MM.1S (cell line): ENCODE data around the gene AQP2.

Source experiments
- DNase-seq: peaks from one replicate; pipeline ENCODE4 v3.0.0-alpha.2; 2015
- H2AFZ ChIP-seq: fragments of 300-600 bp; sonication (generic); 2 replicates; pipeline ENCODE4 v1.6.0; 2016; ENCODE audit warnings: antibody characterized with exemption, low read length
- H3F3A ChIP-seq: fragments of 300-600 bp; sonication (generic); 2 replicates; pipeline ENCODE4 v1.6.1; 2016; ENCODE audit warnings: mild to moderate bottlenecking, antibody characterized with exemption, low read length, moderate library complexity, mixed read lengths; ENCODE audit not compliant: insufficient read depth
- H3K27ac ChIP-seq: fragments of 300-600 bp; sonication (generic); 2 replicates; pipeline ENCODE4 v1.5.1; 2016; ENCODE audit warnings: mild to moderate bottlenecking, low read length
- H3K27me3 ChIP-seq: fragments of 300-600 bp; sonication (generic); replicated peaks from 2 replicates; pipeline ENCODE4 v1.6.0; 2016; ENCODE audit warnings: low read length; ENCODE audit not compliant: insufficient read depth
- H3K36me3 ChIP-seq: fragments of 300-600 bp; sonication (generic); replicated peaks from 2 replicates; pipeline ENCODE4 v1.6.1; 2016; ENCODE audit warnings: mild to moderate bottlenecking, low read length, mixed read lengths; ENCODE audit not compliant: insufficient read depth
- H3K4me1 ChIP-seq: fragments of 300-600 bp; sonication (generic); 2 replicates; pipeline ENCODE4 v1.6.1; 2016; ENCODE audit warnings: low read length, mixed read lengths
- H3K4me2 ChIP-seq: fragments of 300-600 bp; sonication (generic); 2 replicates; pipeline ENCODE4 v1.6.0; 2016; ENCODE audit warnings: low read depth, low read length
- H3K4me3 ChIP-seq: fragments of 300-600 bp; sonication (generic); 2 replicates; pipeline ENCODE4 v1.5.1; 2016; ENCODE audit warnings: low read length, mixed read lengths
- H3K79me2 ChIP-seq: fragments of 300-600 bp; sonication (generic); 2 replicates; pipeline ENCODE4 v1.6.1; 2016; ENCODE audit warnings: mixed run types, low read length, mixed read lengths
- H3K9ac ChIP-seq: fragments of 300-600 bp; sonication (generic); 2 replicates; pipeline ENCODE4 v1.6.1; 2016; ENCODE audit warnings: low read length, mixed read lengths
- H3K9me2 ChIP-seq: fragments of 300-600 bp; sonication (generic); replicated peaks from 2 replicates; pipeline ENCODE4 v1.6.1; 2016; ENCODE audit warnings: mild to moderate bottlenecking, low read length, mixed read lengths; ENCODE audit not compliant: insufficient read depth
- H3K9me3 ChIP-seq: fragments of 300-600 bp; sonication (generic); replicated peaks from 2 replicates; pipeline ENCODE4 v1.6.1; 2016; ENCODE audit warnings: mild to moderate bottlenecking, low read length, mixed read lengths; ENCODE audit not compliant: insufficient read depth
- H4K20me1 ChIP-seq: fragments of 300-600 bp; sonication (generic); 2 replicates; pipeline ENCODE4 v1.6.1; 2016; ENCODE audit warnings: mild to moderate bottlenecking, low read length, moderate library complexity, mixed read lengths; ENCODE audit not compliant: insufficient read depth
- EZH2 ChIP-seq: fragments of 300-600 bp; sonication (generic); optimal IDR thresholded peaks from 2 replicates; pipeline ENCODE3; 2017; ENCODE audit warnings: low read depth, mild to moderate bottlenecking, antibody characterized with exemption, low read length, mixed read lengths
- EZH2phosphoT487 ChIP-seq: fragments of 300-600 bp; sonication (generic); IDR thresholded peaks from 2 replicates; pipeline ENCODE4 v1.6.1; 2018; ENCODE audit warnings: antibody characterized with exemption, low read length
- TF ChIP-seq, protein P1 (sequence below): fragments of 300-600 bp; sonication (generic); IDR thresholded peaks from 2 replicates; pipeline ENCODE4 v1.5.1; 2016; ENCODE audit warnings: antibody characterized with exemption, low read length, mixed read lengths

AQP2 gene

DNA sequence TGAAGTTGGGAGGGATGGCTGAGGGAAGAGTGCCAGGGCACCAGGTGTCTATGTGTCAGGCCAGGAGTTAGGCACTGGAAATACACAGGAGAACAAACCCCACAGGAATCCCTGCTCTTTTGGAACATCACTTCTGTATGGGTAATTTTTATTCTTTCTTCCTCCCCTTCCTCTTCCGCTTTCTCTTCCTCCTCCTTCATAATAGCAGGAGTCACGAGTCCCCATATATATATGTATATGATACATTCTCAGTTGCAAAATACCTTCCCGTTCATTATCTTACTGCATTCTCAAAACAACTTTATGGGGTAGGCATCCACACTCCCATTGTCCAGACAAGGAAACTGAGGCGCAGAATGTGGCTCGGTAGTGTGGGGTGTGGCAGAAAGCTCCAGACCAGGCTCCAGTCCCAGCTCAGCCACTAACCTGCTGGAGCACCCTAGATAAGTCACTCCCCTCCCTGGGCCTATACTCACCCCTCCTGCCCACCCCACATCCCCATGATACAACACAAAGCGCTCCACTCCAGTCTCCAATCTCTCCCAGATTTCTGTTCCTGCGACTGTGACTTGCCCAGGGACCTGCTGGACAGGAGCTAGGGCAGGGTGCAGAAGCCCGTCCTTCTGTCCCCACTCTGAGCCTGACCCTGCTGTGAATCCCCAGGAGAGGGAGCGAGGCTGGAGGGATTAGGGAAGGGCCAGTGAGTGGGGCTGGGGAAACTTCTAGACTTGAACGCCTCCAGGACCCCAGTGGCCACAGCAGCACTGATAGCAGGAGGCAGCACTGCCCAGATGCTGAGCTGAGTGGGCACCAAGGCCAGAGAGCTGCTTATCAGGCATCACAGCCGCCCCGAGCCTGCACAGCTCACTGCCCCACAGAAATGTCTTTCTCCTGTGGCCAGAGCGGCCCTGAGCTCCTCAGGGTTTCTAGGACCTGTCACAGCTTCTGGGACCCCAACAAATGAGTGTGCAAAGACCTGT lies 1.4 kb upstream of the AQP2 start:
- TF ChIP-seq, protein P1, sequence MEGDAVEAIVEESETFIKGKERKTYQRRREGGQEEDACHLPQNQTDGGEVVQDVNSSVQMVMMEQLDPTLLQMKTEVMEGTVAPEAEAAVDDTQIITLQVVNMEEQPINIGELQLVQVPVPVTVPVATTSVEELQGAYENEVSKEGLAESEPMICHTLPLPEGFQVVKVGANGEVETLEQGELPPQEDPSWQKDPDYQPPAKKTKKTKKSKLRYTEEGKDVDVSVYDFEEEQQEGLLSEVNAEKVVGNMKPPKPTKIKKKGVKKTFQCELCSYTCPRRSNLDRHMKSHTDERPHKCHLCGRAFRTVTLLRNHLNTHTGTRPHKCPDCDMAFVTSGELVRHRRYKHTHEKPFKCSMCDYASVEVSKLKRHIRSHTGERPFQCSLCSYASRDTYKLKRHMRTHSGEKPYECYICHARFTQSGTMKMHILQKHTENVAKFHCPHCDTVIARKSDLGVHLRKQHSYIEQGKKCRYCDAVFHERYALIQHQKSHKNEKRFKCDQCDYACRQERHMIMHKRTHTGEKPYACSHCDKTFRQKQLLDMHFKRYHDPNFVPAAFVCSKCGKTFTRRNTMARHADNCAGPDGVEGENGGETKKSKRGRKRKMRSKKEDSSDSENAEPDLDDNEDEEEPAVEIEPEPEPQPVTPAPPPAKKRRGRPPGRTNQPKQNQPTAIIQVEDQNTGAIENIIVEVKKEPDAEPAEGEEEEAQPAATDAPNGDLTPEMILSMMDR, result no peak
- TF ChIP-seq EZH2phosphoT487, result no peak
- no peak for TF ChIP-seq EZH2
- no peak overlapping the region for H3K27ac ChIP-seq
- H3K9ac ChIP-seq, result no peak overlapping the region
- no peak overlapping the region for H3K4me2 ChIP-seq
- no peaks in the 10 kb centered on the region; the same call in 1 of the 2 replicates for H3K27me3 ChIP-seq
- no peaks in the 10 kb centered on the region for H4K20me1 ChIP-seq
- H3F3A ChIP-seq, result no peaks in the 10 kb centered on the region
- H3K9me2 ChIP-seq, result no peaks in the 10 kb centered on the region
- DNase-seq, result no peak
- H3K4me3 ChIP-seq, result no peak overlapping the region
- H3K36me3 ChIP-seq, result no peaks in the 10 kb centered on the region
- no peaks in the 10 kb centered on the region for H3K79me2 ChIP-seq
- H2AFZ ChIP-seq, result no peak overlapping the region
- H3K4me1 ChIP-seq, result 0 out of 2 replicates have a peak, but pooled peaks cover 6% of the 10 kb centered on the region
- no peaks in the 10 kb centered on the region for H3K9me3 ChIP-seq

GRCh38 chr12:49949866-49950265 lies 671 bp upstream of the AQP2 start:
- Histone ChIP-seq H3K79me2 (no peaks in the 10 kb centered on the region), H3K27me3 (peaks cover 6% of the 10 kb centered on the region), H3K9me2 (no peaks in the 10 kb centered on the region), H3K9ac (no peak overlapping the region), H4K20me1 (no peaks in the 10 kb centered on the region), H3K36me3 (no peaks in the 10 kb centered on the region), H3K9me3 (no peaks in the 10 kb centered on the region), H2AFZ (no peak overlapping the region), H3K4me3 (no peak overlapping the region), H3K27ac (no peak overlapping the region), H3K4me2 (no peak overlapping the region), H3F3A (no peaks in the 10 kb centered on the region), H3K4me1 (0 out of 2 replicates have a peak, but pooled peaks cover 6% of the 10 kb centered on the region)
- TF ChIP-seq EZH2, result no peak
- TF ChIP-seq, protein P1, result no peak
- no peak for TF ChIP-seq EZH2phosphoT487
- DNase-seq, result no peak

DNA sequence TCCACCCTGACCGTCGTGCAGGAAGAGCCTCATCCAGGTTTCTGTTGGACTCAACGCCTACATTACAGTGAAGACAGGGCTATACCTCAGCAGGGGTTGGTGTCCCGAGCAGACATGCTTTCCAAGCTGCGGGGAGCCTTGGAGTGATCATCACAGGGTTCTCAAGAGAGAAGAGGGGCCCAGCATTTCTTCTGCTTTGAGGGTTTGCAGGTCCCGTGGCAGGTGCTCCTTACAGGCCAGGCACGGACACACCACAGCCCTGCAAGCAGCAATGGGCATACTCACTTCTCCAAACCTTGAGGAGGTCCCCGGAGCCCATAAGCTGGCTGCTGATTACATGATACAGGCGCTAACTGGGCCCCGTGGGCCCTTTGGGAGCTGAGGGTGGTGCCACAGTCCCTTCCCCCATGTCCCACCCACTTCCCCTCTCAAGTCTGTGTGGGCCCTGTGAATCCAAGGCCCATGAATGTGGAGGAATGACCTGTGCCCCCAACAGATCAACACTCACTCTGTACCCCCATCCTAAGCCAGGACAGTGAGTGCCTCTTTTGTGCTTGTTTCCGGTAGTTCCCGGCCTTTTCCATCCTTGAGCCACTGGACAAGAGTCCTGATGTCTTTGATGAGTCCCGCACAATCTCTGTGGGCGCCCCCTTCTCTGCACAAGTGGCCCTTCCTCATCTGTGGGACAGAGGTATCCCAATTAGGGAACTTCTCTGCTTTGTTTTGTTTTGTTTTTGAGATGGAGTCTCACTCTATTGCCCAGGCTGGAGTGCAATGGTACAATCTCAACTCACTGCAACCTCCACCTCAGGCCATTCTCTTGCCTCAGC lies 1.1 kb downstream of the AQP2 start:
- no peaks in the 10 kb centered on the region for H3K79me2 ChIP-seq
- H3K4me1 ChIP-seq, result no peaks in the 10 kb centered on the region
- no peak overlapping the region for H2AFZ ChIP-seq
- H3K9me2 ChIP-seq, result no peaks in the 10 kb centered on the region
- H3K36me3 ChIP-seq, result no peaks in the 10 kb centered on the region
- no peak for DNase-seq
- H4K20me1 ChIP-seq, result no peaks in the 10 kb centered on the region
- no peaks in the 10 kb centered on the region for H3F3A ChIP-seq
- peaks cover 23% of the 10 kb centered on the region for H3K27me3 ChIP-seq
- TF ChIP-seq EZH2phosphoT487 (no peak), EZH2 (no peak)
- TF ChIP-seq, protein P1, result no peak
- no peak overlapping the region for H3K9ac ChIP-seq
- H3K4me3 ChIP-seq, result no peak overlapping the region
- no peak overlapping the region for H3K27ac ChIP-seq
- H3K4me2 ChIP-seq, result no peak overlapping the region
- H3K9me3 ChIP-seq, result no peaks in the 10 kb centered on the region
